GM19463 (cell line): ENCODE measurements around the gene CCDC191.
A peak's percentile ranks its signal among the peaks of the same experiment; 100 is the strongest.

ENCODE experiments used
- ATAC-seq: cut with Tn5 transposase; IDR thresholded peaks from one replicate; pipeline ENCODE4 v1.9.1; 2021; ENCODE audit warnings: mild to moderate bottlenecking, moderate library complexity; ENCODE audit not compliant: unreplicated experiment

The CCDC191 gene

GRCh38 chr3:114058646-114059045 lies 2.3 kb upstream of the CCDC191 start:
- ATAC-seq: no peak

- peak; percentile 6 for ATAC-seq
Observed at GRCh38 chr3:114057011-114057347, 653 bp upstream of the CCDC191 start.

- ATAC-seq: no peak
Observed at GRCh38 chr3:114052216-114052615, 4.1 kb downstream of the CCDC191 start.

GRCh38 chr3:114043205-114043604 lies 13.1 kb downstream of the CCDC191 start:
- ATAC-seq: no peak

- no peak for ATAC-seq
Observed at GRCh38 chr3:114035896-114036295, 20.4 kb downstream of the CCDC191 start.

GRCh38 chr3:114034787-114035545 lies 21.4 kb downstream of the CCDC191 start:
- no peak for ATAC-seq

- ATAC-seq: no peak
Observed at GRCh38 chr3:114034211-114034610, 22.1 kb downstream of the CCDC191 start.

- no peak for ATAC-seq
Observed at GRCh38 chr3:114033721-114034120, 22.6 kb downstream of the CCDC191 start.

GRCh38 chr3:114026331-114026730 lies 30.0 kb downstream of the CCDC191 start:
- no peak for ATAC-seq

- ATAC-seq: no peak
Observed at GRCh38 chr3:114025451-114025850, 30.9 kb downstream of the CCDC191 start.

GRCh38 chr3:114022145-114022802 lies 34.1 kb downstream of the CCDC191 start:
- ATAC-seq: no peak

- no peak for ATAC-seq
Observed at GRCh38 chr3:114020907-114021306, 35.4 kb downstream of the CCDC191 start.

GRCh38 chr3:114019486-114019885 lies 36.8 kb downstream of the CCDC191 start:
- no peak for ATAC-seq

- no peak for ATAC-seq
Observed at GRCh38 chr3:114014211-114014610, 42.1 kb downstream of the CCDC191 start.

- ATAC-seq: no peak
Observed at GRCh38 chr3:114011059-114011797, 45.1 kb downstream of the CCDC191 start.

GRCh38 chr3:114005481-114005880 lies 50.8 kb downstream of the CCDC191 start:
- peak; percentile 97 for ATAC-seq

- ATAC-seq: peak; percentile 61
Observed at GRCh38 chr3:113985541-113985940, 70.8 kb downstream of the CCDC191 start.

- no peak for ATAC-seq
Observed at GRCh38 chr3:113983544-113983943, 72.8 kb downstream of the CCDC191 start.

GRCh38 chr3:113981803-113982202 lies 74.5 kb downstream of the CCDC191 start:
- ATAC-seq: no peak

GRCh38 chr3:113979916-113980315 lies 76.4 kb downstream of the CCDC191 start:
- no peak for ATAC-seq

GRCh38 chr3:113977822-113978221 lies 78.5 kb downstream of the CCDC191 start:
- no peak for ATAC-seq

GRCh38 chr3:113968986-113969385 lies 87.3 kb downstream of the CCDC191 start:
- ATAC-seq: no peak
